H1 (cell line): ENCODE measurements around the gene BIRC5. TPM values are rescaled to one million over a fixed set of nuclear protein-coding genes. Genes with fewer than 3 reads are reported as not detected.

Experiments
- CTCF ChIP-seq, 3 experiments: IDR thresholded peaks; 1 replicate in 2 of 3; 2 replicates in 1 of 3; pipeline versions ENCODE4 v1.5.1 to v1.6.1; 2011; ENCODE audit warnings: low read length in 3 of 3, mild to moderate bottlenecking in 3 of 3, inconsistent platforms in 2 of 3, low read depth in 1 of 3, moderate library complexity in 1 of 3; ENCODE audit not compliant: insufficient read depth in 1 of 3; ENCODE audit errors: control extremely low read depth in 1 of 3
- E2F6 ChIP-seq: IDR thresholded peaks from 2 replicates; pipeline ENCODE4 v1.6.1; 2012; ENCODE audit warnings: inconsistent platforms
- EZH2 ChIP-seq: fragments of 200-600 bp; sonication (generic); IDR thresholded peaks from 2 replicates; pipeline ENCODE4 v1.7.1; 2012; ENCODE audit warnings: low read depth, mild to moderate bottlenecking, moderate library complexity, low read length, inconsistent platforms; ENCODE audit not compliant: severe bottlenecking
- PHF8 ChIP-seq: fragments of 200-600 bp; sonication (generic); conservative IDR thresholded peaks from 2 replicates; pipeline ENCODE4 v1.7.1; 2012; ENCODE audit warnings: low read depth, mild to moderate bottlenecking, inconsistent platforms, low read length, moderate library complexity
- SAP30 ChIP-seq: fragments of 300-600 bp; sonication (generic); IDR thresholded peaks from 2 replicates; pipeline ENCODE4 v1.7.1; 2012; ENCODE audit warnings: low read length, moderate library complexity, mild to moderate bottlenecking, inconsistent platforms; ENCODE audit not compliant: insufficient read depth, insufficient replicate concordance
- SP1 ChIP-seq: IDR thresholded peaks from 2 replicates; pipeline ENCODE4 v1.6.1; 2011; ENCODE audit warnings: low read depth, low read length
- TAF1 ChIP-seq: IDR thresholded peaks from 2 replicates; pipeline ENCODE4 v1.6.1; 2011; ENCODE audit warnings: mild to moderate bottlenecking, low read depth, low read length
- polyA plus RNA-seq, 7 experiments: library from polyadenylated mRNA; depleted of rRNA in 3 of 7; stranded (reverse) in 5 of 7; unstranded in 2 of 7; fragments of >200 nt in 5 of 7; fragments of 200-250 nt in 2 of 7; gene quantifications; 1 replicate in 5 of 7; 2 replicates in 1 of 7; 4 replicates in 1 of 7; pipeline versions ENCODE4 v1.2.1 to v1.2.3, GENCODE V29; 2011 to 2013; ENCODE audit warnings: missing spikeins in 2 of 7, mixed read lengths in 2 of 7
- total RNA-seq: library from RNA; stranded (reverse); fragmentation: NEBNext Ultra II Directional; extraction: Animal tissue kit (Norgen Biotek cat#: 25700); gene quantifications from 2 replicates; pipeline ENCODE4 v1.2.1, GENCODE V29; 2021

Gene BIRC5
- total and polyA plus RNA-seq, 2 of the 8 experiments (the other 6 are each of a cell fraction or from before 2014, with no cell fraction given), result 42.2 to 108 TPM

DNA sequence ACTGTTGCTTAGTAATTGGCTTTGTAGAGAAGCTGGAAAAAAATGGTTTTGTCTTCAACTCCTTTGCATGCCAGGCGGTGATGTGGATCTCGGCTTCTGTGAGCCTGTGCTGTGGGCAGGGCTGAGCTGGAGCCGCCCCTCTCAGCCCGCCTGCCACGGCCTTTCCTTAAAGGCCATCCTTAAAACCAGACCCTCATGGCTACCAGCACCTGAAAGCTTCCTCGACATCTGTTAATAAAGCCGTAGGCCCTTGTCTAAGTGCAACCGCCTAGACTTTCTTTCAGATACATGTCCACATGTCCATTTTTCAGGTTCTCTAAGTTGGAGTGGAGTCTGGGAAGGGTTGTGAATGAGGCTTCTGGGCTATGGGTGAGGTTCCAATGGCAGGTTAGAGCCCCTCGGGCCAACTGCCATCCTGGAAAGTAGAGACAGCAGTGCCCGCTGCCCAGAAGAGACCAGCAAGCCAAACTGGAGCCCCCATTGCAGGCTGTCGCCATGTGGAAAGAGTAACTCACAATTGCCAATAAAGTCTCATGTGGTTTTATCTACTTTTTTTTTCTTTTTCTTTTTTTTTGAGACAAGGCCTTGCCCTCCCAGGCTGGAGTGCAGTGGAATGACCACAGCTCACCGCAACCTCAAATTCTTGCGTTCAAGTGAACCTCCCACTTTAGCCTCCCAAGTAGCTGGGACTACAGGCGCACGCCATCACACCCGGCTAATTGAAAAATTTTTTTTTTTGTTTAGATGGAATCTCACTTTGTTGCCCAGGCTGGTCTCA is 11.2 kb downstream of the BIRC5 start (continued):
- TF ChIP-seq CTCF (IDR thresholded peaks at IDR 0.05; ENCODE audit: control extremely low read depth in 1 of 3, insufficient read depth in 1 of 3, low read depth in 1 of 3, low read length in 3 of 3) (no peak), PHF8 (no peak), EZH2 (no peak), SP1 (no peak), E2F6 (no peak), SAP30 (no peak), TAF1 (no peak)
